Measurements from ENCODE around the gene ARHGAP23.
"Not testable (repeated sequence)": the region's sequence is repeated elsewhere in the genome, so short reads cannot be mapped to it uniquely, and the experiment has no call there.

The ARHGAP23 gene

GRCh38 chr17:38466346-38467315 lies 38.4 kb downstream of the ARHGAP23 start:
- no peaks in the 10 kb centered on the region for H3K4me1 Mint-ChIP-seq
- ATAC-seq (replicated peaks) = no peak
- H3K27ac Mint-ChIP-seq = no peak overlapping the region
- H3K27me3 Mint-ChIP-seq = no peaks in the 10 kb centered on the region
- no peaks in the 10 kb centered on the region for H3K9me3 Mint-ChIP-seq
- no peak overlapping the region for H3K4me3 Mint-ChIP-seq
- DNase-seq = no peak
- no peaks in the 10 kb centered on the region for H3K36me3 Mint-ChIP-seq

GRCh38 chr17:38467491-38467890 lies 39.2 kb downstream of the ARHGAP23 start:
- Mint-ChIP-seq H3K9me3 (no peaks in the 10 kb centered on the region), H3K4me1 (no peaks in the 10 kb centered on the region), H3K36me3 (no peaks in the 10 kb centered on the region), H3K4me3 (no peak overlapping the region), H3K27me3 (no peaks in the 10 kb centered on the region), H3K27ac (no peak overlapping the region)
- DNase-seq (no peak), ATAC-seq (replicated peaks) (no peak)

- H3K36me3 Mint-ChIP-seq = no peaks in the 10 kb centered on the region
- no peaks in the 10 kb centered on the region for H3K9me3 Mint-ChIP-seq
- H3K27ac Mint-ChIP-seq = no peak overlapping the region
- H3K4me1 Mint-ChIP-seq = no peaks in the 10 kb centered on the region
- no peaks in the 10 kb centered on the region for H3K27me3 Mint-ChIP-seq
- ATAC-seq (replicated peaks) = no peak
- no peak for DNase-seq
- H3K4me3 Mint-ChIP-seq = no peak overlapping the region
Measured at GRCh38 chr17:38469875-38470274, 41.6 kb downstream of the ARHGAP23 start.

- H3K4me3 Mint-ChIP-seq; H3K27me3 Mint-ChIP-seq; H3K36me3 Mint-ChIP-seq; H3K9me3 Mint-ChIP-seq; DNase-seq; H3K27ac Mint-ChIP-seq; ATAC-seq (replicated peaks); H3K4me1 Mint-ChIP-seq: not testable (repeated sequence)
Measured at GRCh38 chr17:38471253-38471652, 43.0 kb downstream of the ARHGAP23 start.

- not testable (repeated sequence) for H3K36me3 Mint-ChIP-seq, DNase-seq, H3K27me3 Mint-ChIP-seq
Measured at GRCh38 chr17:38474666-38475065, 46.4 kb downstream of the ARHGAP23 start.

GRCh38 chr17:38476549-38476948 lies 48.3 kb downstream of the ARHGAP23 start:
- Mint-ChIP-seq H3K27me3 (no peaks in the 10 kb centered on the region), H3K27ac (no peak overlapping the region), H3K9me3 (no peaks in the 10 kb centered on the region), H3K4me1 (no peaks in the 10 kb centered on the region), H3K4me3 (no peak overlapping the region), H3K36me3 (no peaks in the 10 kb centered on the region)
- ATAC-seq (replicated peaks) (no peak), DNase-seq (no peak)

More at GRCh38 chr17:38474666-38475065, 46.4 kb downstream of the ARHGAP23 start:
- not testable (repeated sequence) for H3K4me1 Mint-ChIP-seq; H3K9me3 Mint-ChIP-seq; H3K4me3 Mint-ChIP-seq; H3K27ac Mint-ChIP-seq; ATAC-seq (replicated peaks)

GRCh38 chr17:38477417-38477816 lies 49.2 kb downstream of the ARHGAP23 start:
- ATAC-seq (replicated peaks); H3K4me1 Mint-ChIP-seq; H3K27me3 Mint-ChIP-seq; H3K9me3 Mint-ChIP-seq; DNase-seq; H3K4me3 Mint-ChIP-seq; H3K36me3 Mint-ChIP-seq; H3K27ac Mint-ChIP-seq: not testable (repeated sequence)

GRCh38 chr17:38477951-38478350 lies 49.7 kb downstream of the ARHGAP23 start:
- H3K27me3 Mint-ChIP-seq; H3K4me1 Mint-ChIP-seq; DNase-seq; H3K4me3 Mint-ChIP-seq; H3K36me3 Mint-ChIP-seq; H3K9me3 Mint-ChIP-seq; ATAC-seq (replicated peaks); H3K27ac Mint-ChIP-seq: not testable (repeated sequence)

- not testable (repeated sequence) for ATAC-seq (replicated peaks); H3K4me3 Mint-ChIP-seq; H3K4me1 Mint-ChIP-seq; H3K9me3 Mint-ChIP-seq; H3K27me3 Mint-ChIP-seq; H3K27ac Mint-ChIP-seq; H3K36me3 Mint-ChIP-seq; DNase-seq
Measured at GRCh38 chr17:38478667-38479066, 50.4 kb downstream of the ARHGAP23 start.

GRCh38 chr17:38482039-38482699 lies 53.9 kb downstream of the ARHGAP23 start:
- not testable (repeated sequence) for H3K4me3 Mint-ChIP-seq

GRCh38 chr17:38482700-38483043 lies 54.4 kb downstream of the ARHGAP23 start:
- H3K4me3 Mint-ChIP-seq; H3K27ac Mint-ChIP-seq; DNase-seq; H3K9me3 Mint-ChIP-seq; H3K36me3 Mint-ChIP-seq; ATAC-seq (replicated peaks): not testable (repeated sequence)
- H3K4me1 Mint-ChIP-seq = peaks cover 8 to 13% of the 10 kb centered on the region in 2 donors
- H3K27me3 Mint-ChIP-seq = peaks cover 0 to 12% of the 10 kb centered on the region in 2 donors

More at GRCh38 chr17:38482039-38482699, 53.9 kb downstream of the ARHGAP23 start:
- H3K27ac Mint-ChIP-seq; DNase-seq; H3K36me3 Mint-ChIP-seq; H3K9me3 Mint-ChIP-seq; ATAC-seq (replicated peaks): not testable (repeated sequence)
- Mint-ChIP-seq H3K27me3 (peaks cover 0 to 12% of the 10 kb centered on the region in 2 donors), H3K4me1 (peaks cover 8 to 13% of the 10 kb centered on the region in 2 donors)

GRCh38 chr17:38484242-38485145 lies 56.2 kb downstream of the ARHGAP23 start:
- DNase-seq (peak; percentile 18), ATAC-seq (replicated peaks) (peak; percentile 85 to 88)
- not testable (repeated sequence) for H3K4me3 Mint-ChIP-seq, H3K9me3 Mint-ChIP-seq, H3K36me3 Mint-ChIP-seq
- Mint-ChIP-seq H3K27ac (peak overlapping the region; percentile 2), H3K27me3 (peaks cover 0 to 12% of the 10 kb centered on the region in 2 donors), H3K4me1 (peaks cover 8 to 13% of the 10 kb centered on the region in 2 donors)

- ATAC-seq (replicated peaks) (no peak), DNase-seq (no peak)
- Mint-ChIP-seq H3K9me3 (no peaks in the 10 kb centered on the region), H3K27ac (peak overlapping the region; percentile 2), H3K27me3 (peaks cover 0 to 12% of the 10 kb centered on the region in 2 donors), H3K4me3 (no peak overlapping the region), H3K4me1 (peaks cover 8 to 13% of the 10 kb centered on the region in 2 donors), H3K36me3 (peaks cover 0 to 2% of the 10 kb centered on the region in 2 donors)
Measured at GRCh38 chr17:38485146-38485468, 56.8 kb downstream of the ARHGAP23 start.

- not testable (repeated sequence) for H3K36me3 Mint-ChIP-seq, H3K9me3 Mint-ChIP-seq
- H3K4me1 Mint-ChIP-seq = peaks cover 8 to 13% of the 10 kb centered on the region in 2 donors
- ATAC-seq (replicated peaks) = peak; percentile 75 to 78
- H3K27ac Mint-ChIP-seq = peak overlapping the region; percentile 80
- H3K27me3 Mint-ChIP-seq = peaks cover 0 to 12% of the 10 kb centered on the region in 2 donors
- H3K4me3 Mint-ChIP-seq = peak overlapping the region; percentile 5 to 60
- DNase-seq = peak; percentile 72
Measured at GRCh38 chr17:38485681-38486298, 57.5 kb downstream of the ARHGAP23 start.
